GM10847 (cell line): ENCODE measurements around the gene HMX1.

Source experiments
- POLR2A ChIP-seq: IDR thresholded peaks from 2 replicates; pipeline ENCODE4 v1.6.1; 2011; ENCODE audit not compliant: insufficient read length; ENCODE audit errors: extremely low read depth

Gene HMX1

DNA sequence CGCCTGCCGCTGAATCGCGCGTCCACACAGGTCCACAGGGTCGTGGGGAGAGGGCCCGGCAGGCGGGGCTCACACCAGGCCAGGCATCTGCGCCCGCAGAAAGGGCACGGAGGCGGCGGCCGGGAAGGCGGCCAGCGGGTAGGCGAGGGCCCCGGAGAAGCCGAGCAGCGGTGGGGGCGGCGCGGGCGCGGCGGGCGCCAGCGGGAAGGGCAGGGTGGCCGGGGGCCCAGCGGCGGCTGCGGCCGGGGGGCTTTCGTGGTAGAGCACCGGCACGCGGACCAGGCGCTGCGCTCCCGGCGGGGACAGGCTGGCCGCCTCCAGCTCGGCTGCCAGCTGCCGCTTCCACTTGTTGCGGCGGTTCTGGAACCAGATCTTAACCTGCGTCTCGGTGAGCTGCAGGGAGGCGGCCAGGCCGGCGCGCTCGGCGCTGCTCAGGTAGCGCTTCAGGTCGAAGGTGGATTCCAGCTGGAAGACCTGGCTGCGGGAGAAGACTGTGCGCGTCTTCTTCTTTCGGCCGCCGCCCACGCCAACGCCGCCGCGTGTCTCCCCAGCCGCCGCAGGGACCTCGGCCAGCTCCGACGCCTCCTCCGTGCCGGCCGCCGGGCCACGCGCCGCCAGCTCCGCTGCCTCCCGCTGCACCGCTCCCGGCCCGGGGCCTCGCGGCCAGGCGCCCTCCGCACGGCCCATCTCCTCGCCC is 3.9 kb downstream of the HMX1 start:
- no peak for TF ChIP-seq POLR2A

- TF ChIP-seq POLR2A, result no peak
These were observed 4.6 kb downstream of the HMX1 start for GRCh38 chr4:8866828-8867623.

DNA sequence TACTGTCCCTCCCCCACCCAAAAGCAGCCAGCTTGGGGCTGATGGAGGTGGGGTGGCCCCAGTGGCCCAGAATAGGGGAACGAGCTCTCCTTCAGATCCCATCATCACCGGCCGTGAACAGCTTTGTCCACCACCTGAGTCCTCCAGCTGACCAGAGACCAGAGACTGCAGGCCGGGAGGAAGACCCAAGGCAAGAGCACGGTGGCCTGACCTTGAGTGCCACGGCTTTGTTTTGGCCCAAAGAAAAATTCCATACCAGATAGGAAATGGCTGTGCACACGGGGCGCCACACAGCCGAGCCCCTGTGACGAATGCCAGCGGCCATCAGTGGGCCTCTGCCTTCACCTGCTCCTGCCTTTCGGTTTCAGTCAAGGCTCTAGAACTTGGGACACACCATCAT is 5.2 kb downstream of the HMX1 start:
- no peak for TF ChIP-seq POLR2A

DNA sequence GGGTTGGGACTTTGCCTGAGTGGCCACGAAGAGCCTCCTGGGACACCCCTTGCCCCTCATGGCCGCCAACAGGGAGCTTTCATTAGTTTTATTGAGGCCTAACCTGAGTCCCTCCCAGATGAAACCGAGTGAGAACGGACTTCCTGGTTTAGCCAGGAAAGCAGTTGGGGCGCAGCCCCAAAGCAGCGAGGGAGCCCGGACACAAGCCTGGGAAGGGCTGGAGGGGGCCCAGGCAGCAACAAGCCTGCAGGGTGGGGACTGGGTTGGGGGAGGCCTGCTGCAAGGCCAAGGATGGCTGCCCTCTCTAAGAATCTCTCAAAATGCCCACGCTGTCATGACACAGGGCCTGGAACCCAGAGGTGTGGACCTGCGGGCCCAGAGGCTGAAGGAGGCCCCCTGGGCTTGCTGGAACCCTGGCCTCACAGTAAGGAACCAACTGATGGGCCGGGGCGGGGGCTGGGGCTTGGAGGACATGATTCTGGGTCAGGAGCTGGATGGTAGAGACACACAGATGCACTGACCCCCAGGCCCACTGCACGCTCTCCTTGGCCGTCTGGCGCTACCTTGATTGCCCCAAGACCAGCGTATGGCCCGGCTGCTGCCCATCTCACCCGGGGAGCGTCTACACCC is 5.8 kb downstream of the HMX1 start:
- TF ChIP-seq POLR2A, result no peak

DNA sequence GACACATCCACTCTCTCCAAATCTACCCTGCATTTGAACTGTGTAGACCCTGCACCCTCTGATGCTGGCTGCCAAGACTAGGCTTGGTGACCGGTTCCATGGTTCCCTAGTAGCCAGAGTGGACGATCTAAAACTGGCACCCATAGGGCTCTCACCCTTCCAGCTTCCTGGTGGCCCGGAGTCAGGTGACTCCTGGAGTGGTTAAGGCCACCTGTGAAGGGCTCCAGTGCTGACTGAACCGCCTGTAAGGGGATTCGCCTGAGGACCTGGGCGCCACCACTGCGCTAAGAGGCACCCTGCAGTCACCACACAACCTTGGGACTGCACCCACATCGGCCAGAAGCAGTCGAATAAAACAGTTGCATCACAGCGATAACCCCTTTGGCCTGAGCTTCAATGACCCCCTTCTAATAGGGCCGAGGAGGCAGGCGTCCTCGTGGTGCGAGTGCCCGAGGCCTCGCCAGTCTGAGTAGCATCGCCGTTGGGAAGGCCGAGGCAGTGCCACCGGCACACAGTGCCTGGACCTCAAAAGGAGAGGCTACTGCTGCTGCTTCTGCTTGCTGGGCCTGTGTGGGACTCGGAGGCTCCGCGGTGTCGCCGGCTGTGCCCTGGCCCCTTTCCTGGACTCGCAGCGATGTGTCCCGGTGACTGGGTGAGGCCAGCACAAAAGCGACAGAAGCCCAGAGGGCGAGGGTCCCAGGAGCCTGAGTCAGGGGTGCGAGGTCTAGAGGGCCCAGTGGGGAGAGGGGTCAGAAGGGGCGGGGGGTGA is 6.5 kb downstream of the HMX1 start:
- TF ChIP-seq POLR2A, result no peak

DNA sequence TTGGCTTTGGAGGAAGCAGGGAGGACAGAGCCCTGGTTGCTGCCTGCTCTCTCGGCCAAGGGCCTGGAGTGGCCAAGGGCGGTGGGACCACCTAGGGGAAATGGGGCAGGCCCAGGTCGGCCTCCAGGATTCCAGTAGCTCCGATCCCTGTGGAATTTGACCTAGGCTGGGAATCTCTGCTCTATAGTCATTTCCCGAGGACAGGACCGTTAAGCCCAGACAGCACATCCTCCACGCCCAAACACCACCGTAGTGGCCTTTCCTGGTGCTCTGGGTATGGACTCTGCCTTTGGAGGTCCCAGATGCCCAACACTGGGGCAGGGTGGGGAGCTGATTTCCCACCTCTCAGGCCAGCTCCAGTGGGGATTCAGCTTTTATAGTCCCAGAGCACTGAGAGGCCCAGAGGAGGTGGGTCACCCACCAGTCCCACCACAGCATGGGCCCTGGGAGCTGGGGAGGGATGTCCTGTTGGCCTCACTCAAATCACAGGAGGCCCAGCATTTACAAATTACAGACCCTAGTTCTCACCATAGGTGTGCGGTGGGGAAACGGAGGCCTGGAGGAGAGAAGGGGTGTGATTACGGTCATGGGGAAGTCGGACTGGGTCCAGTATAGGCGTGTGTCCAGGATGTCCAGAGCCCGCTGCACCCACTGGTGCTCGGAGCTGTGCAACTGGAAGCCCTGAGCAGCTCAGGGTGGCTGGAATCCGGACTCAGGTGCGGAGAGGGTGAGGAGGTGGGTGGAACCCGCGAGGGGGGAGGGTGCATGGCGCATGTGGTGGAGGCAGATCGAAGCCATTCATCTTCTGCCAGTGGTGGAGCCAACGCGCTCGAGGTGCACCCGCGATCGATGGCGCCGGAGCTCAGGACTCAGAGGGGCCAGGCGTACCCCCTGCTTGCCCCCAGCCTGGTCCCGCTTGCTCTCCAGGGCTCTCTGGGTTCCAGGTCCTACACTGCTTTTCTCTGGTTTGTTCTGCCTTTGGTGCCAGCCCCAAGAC is 7.7 kb downstream of the HMX1 start:
- TF ChIP-seq POLR2A, result no peak

DNA sequence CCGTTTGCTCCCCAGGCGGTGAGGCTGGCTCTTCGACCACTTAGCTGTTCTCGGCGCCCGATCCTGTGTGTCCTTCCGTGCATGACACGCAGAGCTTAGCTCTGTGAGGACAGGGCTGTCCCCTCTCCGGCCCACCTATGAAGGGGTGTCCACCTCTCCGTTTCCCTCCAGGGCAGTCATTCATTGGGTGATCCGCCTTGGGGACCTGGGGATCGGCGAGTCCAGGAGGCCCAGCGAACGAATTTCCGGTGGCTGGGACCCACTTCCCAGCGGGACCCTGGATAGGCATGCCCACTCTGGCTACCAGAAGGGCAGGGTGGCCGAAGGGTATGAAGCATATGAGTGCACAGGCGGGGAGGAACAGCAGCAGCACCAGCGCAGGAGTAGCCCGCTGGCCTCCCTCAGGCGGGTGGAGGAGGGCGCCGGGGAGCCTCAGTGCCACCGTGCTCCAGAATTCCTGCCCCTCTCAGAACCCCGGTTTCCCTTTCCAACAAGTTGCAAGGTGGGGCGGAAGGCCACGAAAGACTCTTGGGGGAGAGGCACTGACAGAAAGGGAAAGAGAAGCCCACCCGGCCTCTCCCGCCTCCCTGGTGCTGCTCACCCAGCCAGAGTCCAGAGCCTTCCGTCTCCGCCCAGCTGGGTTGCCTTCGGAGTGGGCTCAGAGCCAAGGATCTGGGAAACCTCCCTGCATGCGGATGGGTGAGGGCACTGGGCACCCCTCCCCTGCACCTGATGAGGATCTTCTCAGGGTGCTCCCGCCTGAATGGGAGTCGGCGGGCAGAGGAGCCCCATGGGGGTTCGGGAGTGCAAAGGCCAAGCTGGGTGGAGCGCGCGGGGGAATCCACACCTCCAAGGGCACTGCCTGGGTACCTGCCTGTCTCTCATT is 8.6 kb downstream of the HMX1 start:
- no peak for TF ChIP-seq POLR2A

DNA sequence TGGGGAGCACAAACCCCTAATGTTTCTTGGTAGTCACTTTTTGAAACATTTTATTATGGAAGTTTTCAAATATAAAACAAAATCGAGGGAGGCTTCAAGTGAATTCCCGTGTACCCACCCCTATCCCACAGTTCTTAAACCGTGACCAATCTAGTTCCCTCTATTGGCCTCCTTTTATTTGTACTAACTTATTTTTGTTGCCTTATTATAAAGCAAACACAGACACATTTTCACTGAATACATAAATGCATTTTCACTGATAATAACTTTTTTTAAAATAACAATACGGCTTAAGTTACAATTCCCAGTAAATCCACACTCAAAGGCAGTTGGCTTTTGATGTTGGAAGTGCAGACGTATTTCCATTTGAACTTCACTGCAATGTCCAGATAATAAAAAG is 9.3 kb downstream of the HMX1 start:
- TF ChIP-seq POLR2A, result no peak

DNA sequence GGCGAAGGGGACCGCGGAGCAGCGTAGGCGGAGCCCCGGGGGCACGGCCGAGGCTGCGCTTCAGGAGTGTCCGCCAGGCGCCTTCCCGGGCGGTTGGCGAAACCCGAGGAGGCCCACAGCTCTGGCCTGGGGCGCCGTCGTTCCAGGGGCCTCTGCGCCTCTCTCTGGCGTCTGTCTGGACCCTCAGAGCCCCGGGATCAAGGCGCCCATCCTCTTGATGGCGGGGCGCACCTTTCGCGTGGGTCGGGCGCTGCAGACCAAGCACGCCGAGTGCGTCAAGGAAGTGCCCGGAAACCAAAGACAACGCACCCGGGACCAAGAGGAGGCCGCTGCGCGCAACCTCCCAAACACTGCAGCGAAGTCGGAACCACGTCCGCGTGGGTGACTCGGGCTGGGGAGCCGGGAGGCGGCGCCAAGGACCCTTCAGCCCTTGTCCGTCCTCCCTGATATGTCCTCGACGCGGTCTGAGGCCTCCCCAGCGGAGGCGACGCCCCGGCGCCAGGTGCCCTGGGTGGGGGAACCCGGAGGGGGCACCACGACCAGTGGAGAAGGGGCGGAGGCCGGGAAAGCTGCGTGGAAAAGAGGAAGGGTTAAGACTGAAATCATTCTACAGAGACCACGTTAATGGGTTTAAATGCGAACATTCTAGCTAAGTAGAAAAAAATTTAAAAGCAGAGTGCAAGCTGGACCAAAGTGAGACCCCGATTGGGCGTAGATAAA is 9.9 kb downstream of the HMX1 start:
- TF ChIP-seq POLR2A, result no peak

- TF ChIP-seq POLR2A, result no peak
These were observed 10.6 kb downstream of the HMX1 start for GRCh38 chr4:8860892-8861575.

GRCh38 chr4:8860096-8860891 is 11.3 kb downstream of the HMX1 start:
- no peak for TF ChIP-seq POLR2A
